ENCODE data around the gene PCGF6. TPM values are rescaled to one million over a fixed set of nuclear protein-coding genes. Genes with fewer than 3 reads are reported as not detected.
A peak's percentile ranks its signal among the peaks of the same experiment; 100 is the strongest.
"Not testable (repeated sequence)": the region's sequence is repeated elsewhere in the genome, so short reads cannot be mapped to it uniquely, and the experiment has no call there.

The PCGF6 gene, protein sequence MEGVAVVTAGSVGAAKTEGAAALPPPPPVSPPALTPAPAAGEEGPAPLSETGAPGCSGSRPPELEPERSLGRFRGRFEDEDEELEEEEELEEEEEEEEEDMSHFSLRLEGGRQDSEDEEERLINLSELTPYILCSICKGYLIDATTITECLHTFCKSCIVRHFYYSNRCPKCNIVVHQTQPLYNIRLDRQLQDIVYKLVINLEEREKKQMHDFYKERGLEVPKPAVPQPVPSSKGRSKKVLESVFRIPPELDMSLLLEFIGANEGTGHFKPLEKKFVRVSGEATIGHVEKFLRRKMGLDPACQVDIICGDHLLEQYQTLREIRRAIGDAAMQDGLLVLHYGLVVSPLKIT
- total RNA-seq (2014; rRNA removed; shearing (Covaris generic)) = 25.0 and 28.9 TPM in 2 replicates

GRCh38 chr10:103350517-103351260 lies at the start of gene PCGF6:
PCGF6 (minus strand) TSS chr10:103351140; CDS start chr10:103351066, 74 bp downstream.
- Histone ChIP-seq H3K4me1 (peaks cover 3% of the 10 kb centered on the region; the same call in 1 of the 2 replicates), H3K27ac (peak within 1 kb of the TSS; percentile 76), H3K27me3 (no peaks in the 10 kb centered on the region), H3K36me3 (peaks cover 29% of the 10 kb centered on the region), H3K4me3 (peak within 1 kb of the TSS; percentile 95), H3K9me3 (replicated peaks) (no peaks in the 10 kb centered on the region)
- peak; percentile 90 to 93 for DNase-seq

- Histone ChIP-seq H3K27me3 (no peaks in the 10 kb centered on the region), H3K27ac (no peak overlapping the region), H3K4me3 (peak overlapping the region; percentile 71), H3K36me3 (peaks cover 45% of the 10 kb centered on the region), H3K9me3 (replicated peaks) (no peaks in the 10 kb centered on the region), H3K4me1 (no peaks in the 10 kb centered on the region)
- DNase-seq = no peak
Observed at GRCh38 chr10:103397191-103397825, 46.4 kb upstream of the PCGF6 start.

DNA sequence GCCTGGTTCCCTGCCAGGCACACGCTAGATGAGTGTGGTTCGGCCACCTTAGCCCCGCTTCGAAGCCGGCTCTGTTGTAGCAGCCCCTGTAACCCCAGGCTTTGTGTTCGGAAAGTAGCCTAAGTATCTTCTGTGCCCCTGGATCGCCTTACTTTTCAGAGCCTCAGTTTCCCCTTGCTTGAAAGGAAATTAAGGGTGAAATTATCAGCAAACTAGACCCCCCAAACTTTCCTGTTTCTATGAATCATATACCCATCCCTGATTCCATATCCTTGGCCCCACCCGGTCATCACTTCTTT lies 45.8 kb upstream of the PCGF6 start:
- no peaks in the 10 kb centered on the region for H3K4me1 ChIP-seq
- DNase-seq = no peak
- peaks cover 45% of the 10 kb centered on the region for H3K36me3 ChIP-seq
- H3K9me3 ChIP-seq (replicated peaks) = no peaks in the 10 kb centered on the region
- no peaks in the 10 kb centered on the region for H3K27me3 ChIP-seq
- H3K4me3 ChIP-seq = peak overlapping the region; percentile 71
- H3K27ac ChIP-seq = peak overlapping the region; percentile 76

DNA sequence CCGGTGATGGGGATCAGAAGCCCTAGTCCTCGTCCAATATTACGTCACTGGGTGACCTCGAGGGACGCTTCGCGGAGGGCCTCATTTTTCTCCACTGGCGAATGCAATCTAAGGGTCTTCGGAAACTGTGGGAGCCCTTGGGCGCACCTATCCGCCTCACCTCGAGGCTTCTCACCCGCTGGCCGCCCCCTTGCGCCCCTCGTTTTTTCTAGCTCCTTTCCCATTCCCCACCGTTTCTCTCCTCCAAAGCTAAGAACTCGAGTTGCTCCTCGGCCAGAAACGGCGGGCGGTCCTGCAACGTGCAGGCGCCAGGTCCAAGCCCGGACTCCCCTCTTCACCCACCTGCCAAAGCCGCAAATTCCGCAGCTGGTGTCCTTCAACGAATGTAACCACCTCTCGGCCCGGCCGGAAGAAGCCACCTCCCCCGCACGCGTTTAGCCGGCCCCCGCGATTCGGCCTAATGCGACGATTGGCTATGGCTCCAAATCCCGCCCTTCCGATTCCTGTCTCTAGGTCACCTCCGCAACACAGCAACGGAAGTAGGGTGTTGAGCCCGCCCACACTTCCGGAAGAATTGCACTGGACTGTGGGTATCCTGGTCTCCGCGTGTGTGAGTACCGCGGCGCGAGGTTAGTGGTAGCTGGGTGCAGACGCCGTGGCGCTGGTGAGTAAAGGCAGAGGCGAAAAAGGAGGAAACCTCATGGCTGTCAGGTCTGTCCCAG lies 45.3 kb upstream of the PCGF6 start, which contains the start of the genes ATP5MK and PDCD11:
TSS of gene ATP5MK (minus strand) at position 409 of the 722 bp plus-strand sequence. CDS start 4,018 bp downstream, outside the sequence.
TSS of gene PDCD11 (plus strand) at position 560 of the 722 bp plus-strand sequence. CDS start 1,801 bp downstream, outside the sequence.
- H3K27ac ChIP-seq = peak within 1 kb of the TSS; percentile 76
- H3K4me3 ChIP-seq = peak within 1 kb of the TSS; percentile 71
- DNase-seq = peak; percentile 98 to 99
- H3K4me1 ChIP-seq = no peaks in the 10 kb centered on the region
- H3K9me3 ChIP-seq (replicated peaks) = no peaks in the 10 kb centered on the region
- peaks cover 43% of the 10 kb centered on the region for H3K36me3 ChIP-seq
- no peaks in the 10 kb centered on the region for H3K27me3 ChIP-seq

DNA sequence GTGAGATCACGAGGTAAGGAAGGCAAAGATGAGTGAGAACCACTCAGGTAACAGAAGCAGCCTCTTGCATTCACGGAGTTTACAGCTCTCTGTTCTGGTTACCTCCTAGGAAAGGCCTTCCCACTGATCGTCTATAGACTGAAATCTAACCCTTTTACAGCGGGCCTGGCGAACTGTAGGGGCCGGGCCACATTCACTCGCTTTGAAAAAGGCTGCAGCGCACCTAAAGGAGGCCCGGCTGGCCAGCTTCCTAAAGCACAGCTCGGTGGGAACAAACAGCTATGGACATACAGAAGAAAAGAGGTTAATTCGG lies 44.8 kb upstream of the PCGF6 start:
- Histone ChIP-seq H3K9me3 (replicated peaks) (no peaks in the 10 kb centered on the region), H3K27me3 (no peaks in the 10 kb centered on the region), H3K27ac (peak overlapping the region; percentile 76), H3K4me3 (peak overlapping the region; percentile 71), H3K4me1 (no peaks in the 10 kb centered on the region), H3K36me3 (peaks cover 43% of the 10 kb centered on the region)
- DNase-seq = peak in 1 of 2 experiments; percentile 42

- Histone ChIP-seq H3K4me3 (no peak overlapping the region), H3K9me3 (replicated peaks) (no peaks in the 10 kb centered on the region), H3K4me1 (no peaks in the 10 kb centered on the region), H3K27ac (no peak overlapping the region), H3K27me3 (no peaks in the 10 kb centered on the region), H3K36me3 (peaks cover 48% of the 10 kb centered on the region)
- DNase-seq = no peak
Observed at GRCh38 chr10:103394180-103394579, 43.2 kb upstream of the PCGF6 start.

GRCh38 chr10:103382769-103383168 lies 31.8 kb upstream of the PCGF6 start:
- DNase-seq = no peak
- H3K36me3 ChIP-seq = peaks cover 51% of the 10 kb centered on the region
- no peaks in the 10 kb centered on the region for H3K27me3 ChIP-seq
- no peaks in the 10 kb centered on the region for H3K4me1 ChIP-seq
- H3K27ac ChIP-seq = no peak overlapping the region
- no peaks in the 10 kb centered on the region for H3K9me3 ChIP-seq (replicated peaks)
- no peak overlapping the region for H3K4me3 ChIP-seq

DNA sequence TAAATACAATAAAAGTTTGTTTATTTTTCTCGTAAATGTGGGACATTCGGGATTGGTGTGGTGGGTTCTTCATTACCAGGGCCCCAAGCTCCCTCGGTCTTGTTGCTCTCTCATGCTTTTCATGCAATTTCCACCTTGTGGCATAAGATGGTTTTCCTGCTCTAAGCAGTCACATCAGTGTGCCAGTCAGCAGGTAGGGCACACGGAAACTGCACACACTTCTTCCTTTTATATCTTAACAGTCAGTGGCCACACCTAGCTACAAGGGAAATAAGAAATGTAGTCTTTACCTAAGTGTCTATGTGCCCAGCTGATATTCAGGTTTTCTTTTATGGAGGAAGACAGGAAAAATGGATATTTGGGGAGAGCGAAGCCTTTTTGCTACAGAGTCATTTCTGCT lies 23.3 kb upstream of the PCGF6 start:
- no peak for DNase-seq
- Histone ChIP-seq H3K36me3 (peaks cover 27% of the 10 kb centered on the region), H3K27ac (no peak overlapping the region), H3K27me3 (no peaks in the 10 kb centered on the region), H3K9me3 (replicated peaks) (no peaks in the 10 kb centered on the region), H3K4me1 (peaks cover 5% of the 10 kb centered on the region), H3K4me3 (no peak overlapping the region)

DNA sequence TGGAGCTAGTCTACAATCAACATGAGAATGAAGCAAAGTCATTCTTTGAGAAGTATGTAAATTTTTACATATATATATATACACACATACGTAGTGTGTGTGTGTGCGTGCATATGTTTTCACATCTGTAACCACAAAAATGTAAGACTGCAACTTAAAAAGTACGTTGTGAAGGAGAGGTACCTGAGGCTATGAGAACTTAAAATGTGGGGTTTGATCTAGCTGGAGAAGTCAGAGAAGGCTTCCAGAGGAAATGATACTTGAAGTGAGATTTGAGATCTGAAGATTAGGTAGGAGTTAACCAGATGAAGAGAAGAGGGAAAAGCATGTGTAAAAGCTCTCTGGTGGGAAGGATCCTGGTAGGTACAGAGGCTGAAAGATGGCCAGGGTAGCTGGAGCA lies 22.6 kb upstream of the PCGF6 start:
- peaks cover 27% of the 10 kb centered on the region for H3K36me3 ChIP-seq
- H3K27me3 ChIP-seq = no peaks in the 10 kb centered on the region
- no peak overlapping the region for H3K4me3 ChIP-seq
- H3K4me1 ChIP-seq = peaks cover 7% of the 10 kb centered on the region
- H3K27ac ChIP-seq = no peak overlapping the region
- H3K9me3 ChIP-seq (replicated peaks) = no peaks in the 10 kb centered on the region
- no peak for DNase-seq

DNA sequence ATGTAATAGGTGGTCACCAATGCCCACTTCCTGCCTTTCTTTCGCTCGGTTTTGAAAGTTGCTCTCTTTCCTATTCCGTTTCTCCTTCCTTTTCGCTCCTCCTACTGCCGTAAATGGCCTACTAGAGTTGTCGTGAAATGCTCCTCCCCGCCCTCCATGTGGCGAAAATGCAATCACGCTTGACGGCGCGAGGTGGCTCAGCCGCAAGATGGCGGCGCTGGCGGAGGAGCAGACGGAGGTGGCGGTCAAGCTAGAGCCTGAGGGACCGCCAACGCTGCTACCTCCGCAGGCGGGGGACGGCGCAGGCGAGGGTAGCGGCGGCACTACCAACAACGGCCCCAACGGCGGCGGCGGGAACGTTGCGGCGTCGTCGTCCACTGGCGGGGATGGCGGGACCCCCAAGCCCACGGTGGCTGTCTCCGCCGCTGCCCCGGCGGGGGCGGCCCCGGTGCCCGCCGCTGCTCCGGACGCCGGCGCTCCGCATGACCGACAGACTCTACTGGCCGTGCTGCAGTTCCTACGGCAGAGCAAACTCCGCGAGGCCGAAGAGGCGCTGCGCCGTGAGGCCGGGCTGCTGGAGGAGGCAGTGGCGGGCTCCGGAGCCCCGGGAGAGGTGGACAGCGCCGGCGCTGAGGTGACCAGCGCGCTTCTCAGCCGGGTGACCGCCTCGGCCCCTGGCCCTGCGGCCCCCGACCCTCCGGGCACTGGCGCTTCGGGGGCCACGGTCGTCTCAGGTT lies 17.0 kb upstream of the PCGF6 start, which contains the start of gene TAF5:
TSS of gene TAF5 (plus strand) at position 195 of the 737 bp plus-strand sequence. CDS start at position 209, 14 bp downstream.
- no peaks in the 10 kb centered on the region for H3K27me3 ChIP-seq
- peak; percentile 95 to 97 for DNase-seq
- H3K36me3 ChIP-seq = no peaks in the 10 kb centered on the region; the same call in 1 of the 2 replicates
- peak within 1 kb of the TSS; percentile 90 for H3K4me3 ChIP-seq
- H3K27ac ChIP-seq = peak within 1 kb of the TSS; percentile 55
- H3K4me1 ChIP-seq = peaks cover 7% of the 10 kb centered on the region
- no peaks in the 10 kb centered on the region for H3K9me3 ChIP-seq (replicated peaks)

- peak overlapping the region; percentile 55; the same call in 1 of the 2 replicates for H3K27ac ChIP-seq
Observed at GRCh38 chr10:103367379-103367781, 16.4 kb upstream of the PCGF6 start.

GRCh38 chr10:103360791-103361190 lies 9.9 kb upstream of the PCGF6 start:
- not testable (repeated sequence) for H3K4me1 ChIP-seq; H3K27ac ChIP-seq; H3K4me3 ChIP-seq; H3K9me3 ChIP-seq (replicated peaks); H3K27me3 ChIP-seq; DNase-seq; H3K36me3 ChIP-seq

More at GRCh38 chr10:103367379-103367781, 16.4 kb upstream of the PCGF6 start:
- Histone ChIP-seq H3K27me3 (no peaks in the 10 kb centered on the region), H3K4me1 (peaks cover 7% of the 10 kb centered on the region), H3K9me3 (replicated peaks) (no peaks in the 10 kb centered on the region), H3K36me3 (no peaks in the 10 kb centered on the region; the same call in 1 of the 2 replicates), H3K4me3 (peak overlapping the region; percentile 90)
- DNase-seq = no peak

GRCh38 chr10:103359493-103359892 lies 8.6 kb upstream of the PCGF6 start:
- not testable (repeated sequence) for H3K4me3 ChIP-seq; H3K27me3 ChIP-seq; H3K36me3 ChIP-seq; H3K27ac ChIP-seq; H3K4me1 ChIP-seq; H3K9me3 ChIP-seq (replicated peaks); DNase-seq
